EL (cell line): ENCODE data around the gene SH3RF2.
"Not testable (repeated sequence)": the region's sequence is repeated elsewhere in the genome, so short reads cannot be mapped to it uniquely, and the experiment has no call there.

Source experiments
- DNase-seq: peaks from one replicate; pipeline ENCODE4 v3.0.0-alpha.2; 2016

SH3RF2 gene

GRCh38 chr5:146007989-146008388 lies 71.6 kb downstream of the SH3RF2 start:
- DNase-seq: no peak

DNA sequence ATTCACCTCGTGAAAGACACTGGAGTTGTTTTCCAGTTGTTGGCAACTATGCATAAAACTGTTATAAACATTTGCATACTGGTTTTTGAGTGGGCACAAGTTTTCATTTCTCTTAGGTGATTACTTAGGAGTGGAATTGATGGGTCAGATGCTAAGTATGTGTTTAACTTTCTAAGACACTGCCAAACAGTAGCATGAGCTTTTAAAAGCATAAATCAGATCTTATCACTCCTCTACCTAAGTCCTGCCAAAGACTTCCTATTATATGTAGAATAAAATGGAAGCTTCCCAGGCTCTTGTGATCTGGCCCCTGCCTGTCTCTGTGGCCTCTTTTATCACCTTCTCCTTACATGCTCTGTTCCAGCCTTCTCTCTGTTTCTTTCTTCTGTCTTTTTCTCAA lies 72.6 kb downstream of the SH3RF2 start:
- peak; percentile 32 for DNase-seq

GRCh38 chr5:146010447-146010846 lies 74.1 kb downstream of the SH3RF2 start:
- not testable (repeated sequence) for DNase-seq

DNA sequence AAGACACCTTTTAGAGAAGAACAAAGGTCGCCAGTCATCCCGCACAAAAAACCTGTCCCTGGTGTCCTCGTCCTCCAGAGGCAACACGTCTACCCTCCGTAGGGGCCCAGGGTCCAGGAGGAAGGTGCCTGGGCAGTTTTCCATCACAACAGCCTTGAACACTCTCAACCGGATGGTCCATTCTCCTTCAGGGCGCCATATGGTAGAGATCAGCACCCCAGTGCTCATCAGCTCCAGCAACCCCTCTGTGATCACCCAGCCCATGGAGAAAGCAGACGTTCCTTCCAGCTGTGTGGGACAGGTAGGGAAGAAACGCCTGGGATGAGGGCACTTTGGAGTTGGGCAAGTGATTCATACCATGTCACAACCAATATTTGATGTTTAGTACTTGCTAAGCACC lies 77.4 kb downstream of the SH3RF2 start:
- DNase-seq: no peak

DNA sequence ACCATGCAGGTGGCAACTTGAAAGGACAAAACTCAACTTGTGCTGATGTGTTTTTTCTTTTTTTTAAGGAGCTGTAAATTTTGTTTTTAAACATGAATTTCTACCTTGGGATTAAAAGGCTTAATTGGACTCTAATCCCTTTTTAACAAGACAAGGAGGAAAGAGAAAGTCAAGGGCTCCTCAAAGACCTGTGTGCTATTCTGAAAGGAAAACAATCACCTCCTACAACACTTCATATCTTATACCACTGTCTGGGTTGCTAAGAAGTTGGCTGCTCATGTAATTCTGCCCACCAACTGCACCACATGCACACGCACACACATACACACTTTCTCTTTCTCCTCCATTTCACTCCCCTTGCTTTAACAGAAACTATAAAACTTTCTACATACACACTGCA lies 78.6 kb downstream of the SH3RF2 start:
- no peak for DNase-seq

- DNase-seq: no peak
Measured at GRCh38 chr5:146016764-146017484, 80.5 kb downstream of the SH3RF2 start.

DNA sequence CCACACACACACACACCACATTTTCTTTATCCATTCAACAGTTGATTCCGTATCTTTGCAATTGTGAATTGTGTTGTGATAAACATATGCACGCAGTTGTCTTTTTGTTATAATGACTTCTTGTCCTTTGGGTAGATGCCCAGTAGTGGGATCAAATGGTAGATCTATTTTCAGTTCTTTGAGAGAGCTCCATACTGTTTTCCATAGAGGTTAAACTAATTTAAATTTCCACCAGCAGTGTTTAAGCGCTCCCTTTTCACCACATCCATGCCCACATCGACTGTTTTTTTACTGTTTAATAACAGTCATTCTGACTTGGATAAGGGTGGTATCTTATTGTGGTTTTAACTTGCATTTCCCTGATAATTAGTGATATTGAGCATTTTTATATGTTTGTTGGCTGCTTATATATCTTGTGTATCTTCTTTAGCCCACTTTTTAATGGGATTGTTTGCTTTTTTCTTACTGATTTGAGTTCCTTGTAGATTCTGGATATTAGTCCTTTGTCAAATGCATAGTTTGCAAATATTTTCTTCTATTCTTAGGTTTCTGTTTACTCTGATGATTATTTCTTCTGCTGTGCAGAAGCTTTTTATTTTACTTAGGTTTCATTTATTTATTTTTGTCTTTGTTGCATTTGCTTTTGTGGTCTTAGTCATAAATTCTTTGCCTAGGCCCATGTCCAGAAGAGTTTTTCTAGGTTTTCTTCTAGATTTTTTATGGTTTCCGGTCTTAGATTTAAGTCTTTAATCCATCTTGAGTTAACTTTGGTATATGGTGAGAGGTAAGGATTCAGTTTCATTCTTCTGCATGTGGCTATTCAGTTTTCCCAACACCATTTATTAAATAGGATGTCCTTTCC lies 82.4 kb downstream of the SH3RF2 start:
- peak; percentile 18 for DNase-seq

GRCh38 chr5:146020100-146020499 lies 83.7 kb downstream of the SH3RF2 start:
- no peak for DNase-seq

DNA sequence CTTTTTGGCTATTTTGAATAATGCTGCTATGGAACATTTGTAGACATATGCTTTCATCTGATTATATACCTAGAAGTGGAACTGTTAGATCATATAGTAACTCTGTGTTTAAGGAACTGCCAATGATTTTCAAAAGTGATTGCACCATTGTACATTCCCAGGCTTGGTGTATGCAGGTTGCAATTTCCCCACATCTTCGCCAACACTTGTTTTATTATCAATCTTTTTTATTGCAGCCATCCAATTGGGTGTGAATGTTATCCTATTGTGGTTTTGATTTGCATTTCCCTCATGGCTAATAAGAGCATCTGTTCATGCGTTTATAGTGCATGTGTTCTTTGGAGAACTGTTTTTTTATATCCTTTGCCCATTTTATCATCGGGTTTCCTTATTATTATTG lies 87.7 kb downstream of the SH3RF2 start:
- DNase-seq: no peak

GRCh38 chr5:146025114-146025680 lies 88.8 kb downstream of the SH3RF2 start:
- DNase-seq: no peak

DNA sequence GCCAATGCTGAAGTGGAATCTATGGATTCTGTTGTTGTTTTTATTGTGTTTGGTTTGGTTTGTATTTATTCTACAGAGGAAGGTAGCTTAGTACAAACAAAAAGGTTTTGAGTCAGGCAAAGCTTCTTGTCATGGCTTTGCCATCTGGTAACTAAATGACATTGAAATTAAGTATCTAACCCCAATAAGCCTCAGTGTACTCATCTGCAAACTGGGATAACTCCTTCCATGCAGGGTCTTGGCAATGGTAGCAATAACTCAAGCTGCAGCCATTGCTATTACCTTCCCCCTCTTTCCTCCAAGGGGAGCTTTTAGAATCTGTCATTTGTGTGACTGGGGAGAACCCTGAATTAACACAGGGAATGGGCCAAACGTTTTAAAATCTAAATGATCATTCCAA lies 89.3 kb downstream of the SH3RF2 start:
- no peak for DNase-seq

DNA sequence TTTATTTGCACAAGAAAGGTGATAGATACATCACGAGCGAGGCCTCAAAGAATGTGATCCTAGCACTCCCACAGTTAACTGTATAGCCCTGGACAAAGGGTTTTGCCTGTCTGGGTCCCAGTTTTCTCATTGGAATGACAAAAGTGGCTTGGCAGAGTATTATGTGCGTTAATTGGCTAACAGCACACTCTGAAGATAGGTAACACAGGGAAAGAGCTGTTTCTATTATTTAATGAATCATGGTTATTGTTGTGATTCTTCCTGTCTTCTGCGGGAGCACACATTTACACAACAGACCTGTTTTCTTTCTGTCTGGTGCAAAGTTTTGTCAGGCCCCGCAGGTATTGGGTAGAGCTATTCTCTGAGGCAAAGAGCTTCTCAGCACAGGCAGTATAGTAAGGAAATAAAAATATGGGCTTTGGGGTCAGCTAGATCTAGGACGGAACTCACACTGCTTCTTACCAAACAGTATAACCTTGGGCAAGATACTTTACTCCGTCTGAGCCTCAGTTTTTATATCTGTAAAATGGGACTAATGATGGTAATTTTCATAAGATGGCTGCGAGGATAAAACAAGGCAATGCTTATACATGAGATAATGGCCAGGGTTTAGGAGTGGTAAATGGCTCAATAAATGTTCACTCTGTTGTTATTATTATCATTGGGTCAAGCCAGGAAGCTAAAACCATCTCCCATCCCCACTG lies 90.1 kb downstream of the SH3RF2 start:
- DNase-seq: no peak

- DNase-seq: no peak
Measured at GRCh38 chr5:146027751-146028150, 91.4 kb downstream of the SH3RF2 start.

DNA sequence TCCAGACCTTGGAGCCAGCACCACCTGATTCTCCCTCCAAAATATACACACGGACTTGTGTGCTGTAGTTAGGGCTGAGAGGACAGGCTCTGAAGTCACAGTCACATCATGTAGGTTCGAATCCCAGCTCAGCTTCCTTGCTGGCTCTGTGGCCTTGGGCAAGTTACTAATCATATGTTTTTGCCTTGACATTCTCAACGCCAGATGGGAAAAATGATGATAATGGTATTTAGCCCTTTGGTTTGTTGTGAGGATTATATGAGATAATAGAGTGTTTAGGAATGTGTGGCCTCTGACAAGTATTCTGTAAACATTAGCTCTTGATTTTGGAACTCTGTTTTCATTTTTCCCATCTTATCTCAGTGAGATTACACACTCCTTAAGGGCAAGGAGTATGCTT lies 96.5 kb downstream of the SH3RF2 start:
- peak; percentile 31 for DNase-seq

DNA sequence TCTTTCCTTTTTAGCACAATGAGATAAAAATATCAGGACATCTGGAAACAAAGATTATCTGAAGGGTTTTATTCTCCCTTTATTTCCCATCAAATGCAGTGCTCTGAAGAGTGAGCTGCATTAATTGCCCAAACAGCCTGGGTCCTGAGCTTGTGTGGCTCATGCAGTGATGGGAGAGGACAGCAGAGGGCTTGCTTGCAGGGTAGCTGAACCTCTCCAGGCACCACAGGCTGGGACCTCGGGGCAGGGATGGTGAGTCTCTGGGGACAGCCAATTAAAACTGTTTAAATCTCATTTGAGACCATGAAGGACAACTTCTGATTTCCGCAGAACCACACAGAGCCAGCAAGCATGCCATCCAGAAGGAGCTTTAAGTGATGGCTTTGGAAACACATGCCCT lies 97.7 kb downstream of the SH3RF2 start:
- DNase-seq: no peak

DNA sequence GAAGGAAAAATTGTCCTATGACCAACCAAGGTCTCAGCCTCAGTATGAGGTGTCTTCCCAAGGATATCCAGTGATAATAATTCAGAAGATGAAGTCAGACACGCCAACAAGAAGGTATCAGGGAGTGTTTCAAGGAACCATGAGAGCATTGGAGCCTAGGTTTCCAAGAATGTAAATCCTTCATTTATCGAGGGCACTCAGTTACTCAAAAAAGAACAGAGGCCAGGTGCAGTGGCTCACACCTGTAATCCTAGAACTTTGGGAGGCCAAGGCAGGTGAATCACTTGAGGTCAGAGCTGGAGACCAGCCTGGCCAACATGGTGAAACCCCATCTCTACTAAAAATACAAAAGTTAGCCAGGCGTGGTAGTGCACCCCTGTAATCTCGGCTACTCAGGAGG lies 98.2 kb downstream of the SH3RF2 start:
- DNase-seq: no peak

- no peak for DNase-seq
Measured at GRCh38 chr5:146039420-146039819, 103.0 kb downstream of the SH3RF2 start.

- no peak for DNase-seq
Measured at GRCh38 chr5:146040527-146040926, 104.1 kb downstream of the SH3RF2 start.

DNA sequence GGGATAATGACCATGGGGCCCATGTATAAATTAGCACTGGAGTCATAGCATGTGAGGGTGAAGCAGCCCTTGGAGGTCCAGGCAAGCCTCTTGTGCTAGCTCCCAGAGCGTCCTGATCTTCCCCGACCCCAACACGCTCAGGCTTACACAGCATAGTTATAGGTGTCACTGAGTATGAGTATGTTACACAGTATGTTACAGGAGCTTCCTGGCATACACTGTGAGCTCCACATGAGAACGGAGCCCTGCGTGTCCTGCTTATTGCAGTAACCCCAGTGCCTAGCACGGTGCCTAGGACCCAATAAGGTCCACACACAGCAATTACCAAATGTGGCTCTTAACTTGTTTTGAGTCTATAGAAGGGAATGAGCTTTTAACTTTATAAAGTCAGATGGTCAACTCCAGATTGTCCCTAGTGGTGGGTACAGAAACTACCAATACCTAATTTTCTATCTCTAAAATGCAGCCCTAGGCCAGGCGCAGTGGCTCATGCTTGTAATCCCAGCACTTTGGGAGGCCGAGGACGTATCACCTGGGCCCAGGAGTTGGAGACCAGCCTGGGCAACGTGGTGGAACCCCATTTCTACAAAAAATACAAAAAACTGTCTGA lies 104.9 kb downstream of the SH3RF2 start:
- peak; percentile 20 for DNase-seq

GRCh38 chr5:146042628-146043279 lies 106.4 kb downstream of the SH3RF2 start:
- peak; percentile 83 for DNase-seq

- DNase-seq: no peak
Measured at GRCh38 chr5:146043722-146044121, 107.3 kb downstream of the SH3RF2 start.

- no peak for DNase-seq
Measured at GRCh38 chr5:146047396-146047795, 111.0 kb downstream of the SH3RF2 start.
